ENCODE measurements around the gene SCGB1A1.

Gene SCGB1A1

DNA sequence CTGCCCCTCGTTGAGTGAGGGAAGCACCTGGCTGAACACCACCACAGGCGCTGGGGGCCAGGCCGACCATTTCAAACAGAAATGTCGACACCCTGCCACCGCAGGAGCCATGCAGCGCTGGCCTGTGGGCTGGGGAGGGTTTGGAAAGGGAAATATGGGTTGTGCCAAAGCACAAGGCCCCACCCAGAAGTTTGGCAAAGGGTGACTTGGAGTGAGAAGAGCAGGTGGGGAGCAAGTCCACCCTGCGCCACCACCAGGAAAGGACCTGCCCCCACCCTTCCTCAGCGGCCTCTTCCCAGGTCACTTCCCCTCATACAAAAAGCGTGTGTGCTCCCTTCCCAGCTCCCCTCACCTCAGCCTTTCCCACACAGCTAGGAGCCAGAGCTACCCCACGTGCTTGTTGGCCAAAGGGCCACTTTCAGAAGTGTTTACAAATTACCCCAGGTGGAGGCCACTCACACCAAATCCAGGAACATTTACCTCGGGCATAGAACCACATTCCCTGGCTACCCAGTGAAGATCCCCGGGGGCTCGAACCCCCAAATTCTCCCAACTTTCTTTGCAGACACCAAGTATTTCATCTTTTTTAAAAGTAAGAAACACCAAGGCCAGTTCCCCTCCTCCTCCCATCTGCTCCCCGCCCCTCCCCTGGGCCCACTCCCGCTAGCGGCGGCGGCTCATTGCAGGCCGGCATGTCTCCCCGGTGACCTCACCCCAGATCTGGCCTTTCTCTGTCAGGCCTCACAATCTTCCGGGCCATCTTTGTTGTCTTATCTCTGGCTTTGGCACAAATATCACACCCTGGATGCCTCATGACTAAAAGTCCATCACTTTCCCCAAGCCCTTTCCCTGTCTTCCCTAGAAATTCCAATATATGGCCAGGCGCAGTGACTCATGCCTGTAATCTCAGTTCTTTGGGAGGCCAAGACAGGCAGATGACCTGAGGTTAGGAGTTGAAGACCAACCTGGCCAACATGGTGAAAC, 20.5 kb upstream of the SCGB1A1 start:
- DNase-seq (ENCODE audit: low spot score): no peak

DNA sequence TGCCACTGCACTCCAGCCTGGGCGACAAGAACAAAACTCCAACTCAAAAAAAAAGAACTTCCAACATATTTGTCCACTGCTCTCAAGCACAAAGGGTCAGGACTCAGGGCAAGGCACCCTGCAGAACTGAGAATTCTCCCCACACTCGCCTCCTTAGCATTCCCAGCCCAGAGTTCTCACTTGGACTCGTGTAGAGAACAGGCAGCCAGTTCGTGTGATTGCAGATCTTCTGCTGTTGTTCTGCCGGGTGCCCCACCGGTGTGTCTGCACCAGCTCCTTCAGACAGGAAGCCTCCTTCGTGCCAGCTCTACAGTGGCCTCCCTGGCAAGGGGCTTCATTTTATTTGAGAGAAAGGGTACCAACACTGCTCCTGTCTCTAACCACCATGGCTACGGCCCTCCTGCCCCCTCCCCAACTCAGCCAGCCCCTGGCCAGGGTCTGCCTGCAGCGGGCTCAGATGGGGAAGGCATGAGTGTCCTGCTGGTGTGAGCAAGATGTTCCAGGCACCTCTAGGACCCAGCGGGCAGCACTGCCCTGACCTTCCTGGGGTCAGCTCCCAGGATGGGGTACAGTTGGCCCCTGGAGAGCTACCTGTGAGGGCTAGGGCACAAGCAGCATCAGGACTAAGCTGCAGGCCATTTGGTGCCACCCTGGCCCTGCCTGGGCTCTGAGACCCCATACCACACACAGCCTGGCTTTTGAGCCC, 19.5 kb upstream of the SCGB1A1 start:
- DNase-seq (ENCODE audit: low spot score): no peak

DNA sequence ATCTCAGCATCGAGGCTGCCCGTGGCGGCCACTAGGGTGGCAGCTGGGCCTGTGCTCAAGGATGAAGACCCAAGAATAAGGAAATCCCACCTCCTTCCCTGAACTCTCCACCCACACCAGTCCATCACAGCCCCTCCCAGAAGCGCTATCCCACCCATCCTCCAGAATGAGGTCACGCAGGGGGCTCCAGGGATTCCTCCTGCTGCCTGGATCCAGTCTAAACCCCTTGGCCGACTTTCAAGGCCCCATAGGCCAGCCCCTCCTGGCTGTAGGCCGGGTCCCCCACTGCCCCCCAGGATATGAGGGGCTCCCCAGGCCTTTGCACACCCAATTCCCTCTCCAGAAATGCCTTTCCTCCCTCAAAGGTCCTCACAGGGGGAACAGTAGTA, 19.0 kb upstream of the SCGB1A1 start:
- DNase-seq (ENCODE audit: low spot score): no peak

DNA sequence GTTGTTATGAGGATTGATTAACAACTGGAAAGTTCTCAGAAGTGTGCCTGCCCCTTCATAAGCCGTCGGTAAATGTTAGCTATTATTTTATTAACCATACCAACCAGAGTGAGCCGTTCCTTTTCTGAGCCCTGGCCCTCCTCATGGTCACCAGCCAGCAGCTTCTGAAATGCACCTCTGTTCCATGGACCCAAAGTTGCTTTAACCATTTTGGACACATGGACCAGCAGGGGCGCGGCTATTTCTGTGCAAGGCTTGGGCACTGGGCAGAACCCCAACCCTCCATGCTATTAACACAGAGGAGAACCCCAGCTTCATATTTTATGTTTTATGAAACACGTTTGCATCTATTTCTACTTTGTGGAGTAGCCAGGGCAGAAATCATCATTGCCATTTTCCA, 18.6 kb upstream of the SCGB1A1 start:
- no peak for DNase-seq (ENCODE audit: low spot score)

DNA sequence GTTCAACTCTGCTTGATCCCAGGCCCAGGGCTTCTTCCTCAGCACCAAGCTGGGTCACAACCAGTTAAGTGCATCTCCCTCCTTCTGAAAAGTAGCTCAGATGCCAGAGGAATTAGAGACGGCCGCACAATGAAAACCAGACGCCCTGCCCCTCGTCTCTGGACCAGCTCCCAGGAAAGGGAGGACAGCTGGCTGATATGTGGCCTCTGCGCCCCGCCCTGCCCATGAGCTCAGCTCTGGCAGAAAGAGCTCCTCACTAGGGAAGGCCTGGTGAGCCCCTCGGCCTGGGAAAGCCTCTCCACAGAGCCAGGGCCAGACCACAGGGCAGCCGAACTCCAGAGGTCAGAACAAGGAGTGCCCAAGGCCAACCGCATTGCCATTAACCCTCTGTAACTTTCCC, 18.1 kb upstream of the SCGB1A1 start:
- DNase-seq (ENCODE audit: low spot score): no peak

DNA sequence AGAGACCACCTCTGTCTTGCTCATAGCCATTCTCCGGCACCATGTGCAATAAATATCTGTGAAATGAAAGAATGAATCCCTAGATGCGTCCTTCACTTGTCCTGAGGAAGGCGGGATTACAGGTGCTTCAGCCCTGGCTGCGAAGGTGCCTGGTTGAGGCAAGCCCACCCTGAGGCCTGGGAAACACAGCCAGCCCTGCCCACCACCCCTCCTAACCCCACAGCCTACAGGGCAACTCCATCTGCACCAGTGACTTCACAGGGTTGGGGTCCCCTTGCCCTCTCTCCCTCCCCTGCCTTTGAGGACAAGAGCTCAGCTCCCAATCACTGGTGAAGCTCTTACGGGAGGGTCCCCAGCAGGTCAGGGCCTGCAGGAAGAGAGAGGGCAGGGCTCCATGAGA, 17.5 kb upstream of the SCGB1A1 start:
- DNase-seq (ENCODE audit: low spot score): no peak

DNA sequence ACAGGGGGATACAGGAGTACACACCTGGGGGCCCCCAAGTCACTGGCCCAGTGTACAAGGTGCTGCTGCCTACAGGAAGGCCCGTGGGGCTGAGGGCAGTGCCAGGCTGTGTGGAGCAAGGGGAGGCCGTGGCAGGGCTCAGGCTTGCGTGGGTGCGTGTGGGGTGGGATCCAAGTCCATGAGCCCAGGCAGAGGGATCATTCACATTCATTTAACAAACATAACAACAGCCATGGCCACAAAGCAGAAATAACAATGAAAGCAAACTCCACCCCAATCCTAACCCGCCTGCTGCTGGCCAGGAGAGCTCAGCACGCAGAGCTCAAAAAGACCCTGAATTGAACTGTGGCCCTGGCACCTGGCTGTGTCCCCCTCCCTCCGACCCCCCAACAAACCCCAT, 17.0 kb upstream of the SCGB1A1 start:
- no peak for DNase-seq (ENCODE audit: low spot score)

DNA sequence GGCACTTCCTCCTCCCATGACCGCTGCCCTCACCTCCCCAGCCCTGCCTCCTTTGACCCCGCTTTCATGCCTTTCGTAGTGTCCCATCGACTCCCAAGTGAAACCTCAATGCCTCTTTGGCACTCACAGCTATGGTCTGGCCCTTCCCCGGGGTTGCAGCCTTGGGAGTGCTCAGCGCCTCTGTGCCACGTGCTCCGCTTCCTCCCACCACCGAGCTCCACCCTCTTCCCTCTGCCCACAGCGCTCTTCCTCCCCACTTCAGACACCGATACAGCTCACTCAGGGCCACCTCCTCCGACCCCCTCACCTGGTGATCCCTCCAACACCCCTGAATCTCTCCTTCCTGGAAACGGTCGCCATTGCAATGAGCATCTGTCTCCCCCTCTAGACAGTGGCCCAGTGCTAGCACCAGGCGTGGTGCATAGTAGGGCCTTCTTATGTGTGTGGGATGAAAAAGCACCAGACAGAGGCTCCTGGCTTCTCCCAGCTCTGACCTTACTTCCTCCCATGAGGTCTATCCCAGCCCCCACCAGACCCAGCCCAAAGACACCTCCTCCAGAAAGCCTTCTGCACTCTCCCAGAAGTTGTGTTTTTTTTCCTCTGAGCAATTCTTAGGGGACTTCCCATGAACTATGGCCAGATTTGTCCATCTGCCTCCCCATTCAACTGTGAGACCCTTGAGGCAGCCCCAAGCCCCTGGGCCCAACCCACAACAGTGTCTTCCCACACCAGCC, 16.4 kb upstream of the SCGB1A1 start:
- DNase-seq (ENCODE audit: low spot score): no peak

DNA sequence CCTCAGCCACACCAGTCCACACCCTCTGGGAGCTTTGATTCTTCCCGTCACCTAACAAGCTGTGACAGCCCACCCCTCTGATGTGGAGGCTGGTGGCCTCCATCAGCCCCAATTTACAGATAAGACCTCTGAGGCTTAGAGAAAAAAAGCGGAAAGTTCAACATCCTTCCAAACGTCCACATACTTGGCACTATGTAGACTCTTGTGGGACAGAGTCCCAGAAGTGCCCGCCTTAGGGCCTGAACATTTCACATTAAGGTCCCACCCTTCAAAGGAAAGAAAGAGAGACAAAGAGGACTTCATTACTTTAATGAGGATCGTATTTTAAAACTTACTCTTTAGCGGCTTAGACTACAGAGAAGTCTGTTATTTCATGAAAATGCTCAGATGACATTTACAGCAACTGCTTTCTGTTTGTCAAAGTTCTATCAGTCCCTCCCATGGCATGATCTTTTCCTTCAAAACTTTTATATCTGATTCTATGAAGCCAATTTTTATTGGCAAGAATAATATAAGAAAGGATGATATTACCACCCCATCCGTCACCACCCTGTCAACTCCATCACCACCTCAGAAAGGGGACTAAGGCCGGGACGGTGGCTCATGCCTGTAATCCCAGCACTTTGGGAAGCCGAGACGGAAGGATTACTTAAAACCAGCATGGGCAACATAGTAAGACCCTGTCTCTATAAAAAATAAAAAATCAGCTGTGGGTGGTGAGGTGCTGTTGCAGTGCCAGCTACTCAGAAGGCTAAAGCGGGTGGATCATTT, 15.7 kb upstream of the SCGB1A1 start:
- DNase-seq (ENCODE audit: low spot score): no peak

DNA sequence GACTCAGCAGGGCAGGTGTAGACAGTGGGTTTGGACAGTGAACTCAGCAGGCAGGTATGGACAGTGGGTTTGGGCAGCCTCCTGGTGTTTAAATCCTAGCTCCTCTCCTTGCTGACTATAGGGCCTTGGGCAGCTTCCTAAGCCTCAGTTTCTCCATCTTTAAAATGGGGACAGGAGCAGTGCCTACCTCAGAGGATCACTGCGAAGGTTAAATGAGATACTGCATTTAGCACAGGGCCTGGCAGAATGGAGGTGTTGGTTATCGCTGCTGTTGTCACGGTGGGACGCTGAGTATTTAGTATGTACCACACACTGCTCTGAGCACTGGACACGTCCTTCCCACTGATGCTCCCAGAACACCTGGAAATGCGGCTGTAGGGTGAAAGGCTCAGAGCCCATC, 14.4 kb upstream of the SCGB1A1 start:
- no peak for DNase-seq (ENCODE audit: low spot score)

DNA sequence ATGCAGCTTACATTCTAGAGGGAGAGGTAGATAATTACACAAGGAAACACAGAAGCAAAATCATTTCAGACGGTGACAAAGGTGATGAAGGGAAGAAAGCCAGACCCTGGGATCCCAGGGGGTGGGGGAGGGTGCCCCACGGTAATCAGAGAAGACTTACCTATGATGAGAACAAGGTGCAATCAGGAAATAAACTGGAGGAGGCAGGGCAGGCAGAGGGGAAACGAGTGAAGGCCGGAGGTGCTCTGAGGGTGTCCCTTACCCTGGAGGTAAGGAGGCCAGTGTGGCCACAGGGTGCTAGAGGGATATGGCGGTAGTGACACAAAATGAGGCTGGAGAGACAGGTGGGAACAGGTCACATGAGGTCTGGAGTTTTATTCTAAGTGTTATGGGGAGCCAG, 13.9 kb upstream of the SCGB1A1 start:
- no peak for DNase-seq (ENCODE audit: low spot score)

DNA sequence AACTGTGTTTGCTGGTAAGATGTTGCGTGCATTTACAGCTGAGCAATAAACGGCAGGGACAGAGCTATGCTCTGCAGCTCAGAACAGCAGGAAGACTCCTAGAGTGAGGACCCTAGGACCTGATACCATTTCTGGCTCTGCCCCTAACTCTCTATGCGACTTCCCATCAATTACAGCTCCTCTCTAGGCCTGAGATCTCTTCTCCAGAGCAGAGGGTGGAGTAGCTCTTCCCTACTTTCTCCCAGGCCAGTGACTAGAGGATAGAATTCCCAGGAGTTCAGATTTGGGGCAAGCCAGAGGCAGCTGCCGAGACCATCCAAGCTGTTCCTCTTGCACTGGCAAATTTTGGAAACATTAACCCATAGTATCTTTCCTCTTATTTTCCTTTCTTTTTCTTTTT, 12.8 kb upstream of the SCGB1A1 start:
- DNase-seq (ENCODE audit: low spot score): no peak

DNA sequence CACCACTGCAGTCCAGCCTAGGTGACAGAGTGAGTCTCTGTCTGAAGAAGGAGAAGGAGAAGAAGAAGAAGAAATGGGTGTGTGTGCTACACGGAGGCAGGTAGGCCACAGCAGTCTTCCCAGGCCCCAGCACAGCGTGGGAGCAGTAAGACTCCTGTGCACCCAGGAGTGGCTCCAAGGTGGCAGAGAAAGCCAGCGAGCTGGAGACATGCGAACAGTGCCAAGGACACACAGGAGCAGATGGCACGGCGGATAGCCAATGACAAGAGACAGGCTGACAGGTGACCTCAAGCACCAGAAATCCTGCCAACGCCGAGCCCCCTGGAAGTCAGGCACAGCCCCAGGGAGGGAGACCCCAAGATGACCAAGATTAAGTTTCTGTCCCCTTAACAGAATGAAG, 9.0 kb upstream of the SCGB1A1 start:
- DNase-seq (ENCODE audit: low spot score): no peak

DNA sequence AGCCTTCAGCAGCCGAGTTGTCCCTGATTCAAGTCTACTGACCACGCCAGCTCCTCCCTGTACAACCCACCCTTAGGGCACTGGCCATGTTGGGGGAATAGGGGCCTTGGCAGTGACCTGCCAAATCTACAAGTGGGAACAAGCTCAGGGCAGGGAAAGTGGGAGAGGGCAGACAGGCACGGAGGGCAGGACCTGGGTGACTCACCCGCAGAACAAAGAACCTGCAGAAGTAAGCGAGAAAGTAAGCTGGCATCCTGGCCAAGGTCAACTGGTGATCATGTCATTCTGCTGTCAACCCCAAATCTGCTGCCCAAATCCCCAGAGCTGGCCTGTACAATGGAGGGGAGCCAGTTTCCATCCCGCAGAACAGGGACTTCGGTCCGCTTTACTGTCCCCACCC, 7.9 kb upstream of the SCGB1A1 start:
- DNase-seq (ENCODE audit: low spot score): no peak

DNA sequence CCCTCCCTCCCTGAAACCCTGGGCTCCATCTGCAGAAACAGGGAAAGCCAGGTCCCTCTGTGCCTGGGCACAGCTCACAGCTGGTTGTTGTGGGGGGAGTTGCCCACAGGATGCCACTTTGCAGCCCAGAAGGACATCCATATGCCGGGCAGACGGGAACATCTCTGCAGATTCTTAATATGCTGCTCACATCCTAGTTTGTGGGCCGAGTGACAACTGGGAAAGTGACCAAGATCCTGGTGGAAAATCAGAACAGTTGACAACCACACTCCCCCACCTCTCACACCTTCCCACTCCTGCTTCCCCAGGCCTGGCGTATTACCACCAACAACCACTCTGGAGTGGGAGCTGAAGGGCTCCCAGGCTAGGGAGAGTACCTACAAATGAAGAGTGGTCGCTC, 7.3 kb upstream of the SCGB1A1 start:
- DNase-seq (ENCODE audit: low spot score): no peak

DNA sequence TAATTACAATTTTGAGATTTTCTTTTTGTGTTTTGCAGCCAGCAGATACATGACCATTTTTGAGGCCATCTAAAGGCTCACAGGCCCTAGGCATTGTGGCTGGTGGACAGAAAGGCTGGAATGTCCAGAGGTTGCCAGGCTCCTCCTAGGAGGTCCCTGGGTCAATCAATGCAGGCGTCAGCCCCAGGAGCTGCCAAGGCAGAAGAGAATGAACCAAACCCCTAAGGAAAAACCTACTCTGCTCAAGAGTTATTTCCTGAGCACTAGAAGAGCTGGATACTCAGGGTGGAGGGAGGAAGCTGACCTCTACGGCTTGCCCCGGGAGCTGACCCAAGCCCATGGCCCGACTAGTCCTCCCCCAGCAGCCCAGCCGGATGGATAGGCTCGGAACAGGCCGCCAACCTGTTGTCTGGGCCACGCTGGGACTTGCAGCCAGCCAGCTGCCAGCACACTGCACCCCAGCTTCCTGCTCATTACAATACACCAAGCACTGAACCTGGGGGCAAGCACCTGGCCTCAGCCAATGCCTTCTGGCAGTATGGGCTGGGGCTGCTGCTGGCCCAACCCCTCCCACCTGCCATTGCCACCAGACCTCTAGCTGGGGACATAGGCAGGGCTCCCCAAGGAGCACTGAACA, 5.7 kb upstream of the SCGB1A1 start:
- DNase-seq (ENCODE audit: low spot score): no peak

DNA sequence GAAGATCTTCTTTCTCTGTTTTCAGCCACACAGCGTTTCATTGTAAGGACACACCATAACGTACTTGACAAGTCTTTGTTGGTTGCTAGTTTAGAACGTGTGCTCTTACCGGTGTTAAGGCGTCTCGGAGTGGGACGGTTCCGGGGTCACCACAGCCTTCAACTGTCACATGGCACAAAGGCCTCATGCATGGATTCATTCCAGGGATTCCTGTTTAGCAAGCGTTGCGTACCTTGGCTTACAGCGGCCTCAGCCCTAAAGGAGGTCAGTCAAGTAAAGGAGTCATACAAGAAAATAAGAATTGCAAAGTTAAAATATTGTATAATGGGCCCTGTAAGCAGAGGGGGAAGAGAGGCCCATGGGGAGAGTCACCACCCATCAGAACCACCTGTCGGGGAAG, 2.2 kb upstream of the SCGB1A1 start:
- no peak for DNase-seq (ENCODE audit: low spot score)

DNA sequence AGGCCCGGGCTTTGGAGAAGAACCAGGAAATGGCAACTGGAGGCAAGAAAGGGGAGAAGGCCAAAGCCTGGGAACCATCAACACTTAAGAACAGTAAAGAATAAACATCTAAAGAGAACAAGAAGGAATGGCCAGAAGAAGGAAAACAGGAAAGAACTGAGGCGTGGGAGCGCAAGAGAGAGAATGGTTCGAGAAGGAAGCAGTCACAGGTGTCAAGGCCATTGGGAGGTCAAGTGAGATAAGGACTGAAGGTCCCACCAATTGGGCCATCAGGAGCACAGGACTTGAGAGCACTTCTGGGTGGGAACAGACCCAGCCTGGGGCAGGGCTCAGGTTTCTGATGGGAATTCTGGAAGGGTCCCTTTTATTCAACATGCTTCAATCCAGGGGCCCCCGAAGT, 697 bp upstream of the SCGB1A1 start:
- no peak for DNase-seq (ENCODE audit: low spot score)

DNA sequence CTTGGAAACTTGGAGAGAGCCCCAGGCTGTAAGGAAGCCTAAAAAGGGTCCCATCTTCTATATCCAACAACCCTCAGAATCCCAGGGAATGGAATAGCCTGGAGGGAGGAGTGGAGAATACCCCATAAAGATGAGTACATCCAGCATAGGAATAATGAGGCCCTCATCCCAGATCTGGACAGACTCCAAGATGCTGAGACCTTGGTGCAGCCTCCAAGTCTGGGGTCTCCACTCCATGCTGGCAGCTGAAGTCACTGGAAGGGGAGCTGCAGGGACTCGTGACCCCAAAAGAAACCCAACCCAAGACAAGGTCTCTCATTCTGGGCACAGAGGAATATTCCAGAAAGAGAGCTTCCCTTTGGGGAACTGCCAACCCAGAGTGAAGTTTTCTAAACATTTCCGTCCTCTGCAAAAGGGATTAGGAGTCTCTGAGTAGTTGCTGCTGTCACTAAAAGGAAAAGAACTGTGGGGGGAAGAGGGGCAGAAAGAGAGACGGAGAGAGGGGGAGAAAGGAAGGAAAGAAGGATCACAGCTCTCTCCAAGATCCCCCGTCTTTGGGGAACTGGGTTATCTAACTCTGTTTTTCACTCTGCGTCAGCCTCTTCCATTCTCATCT, 589 bp downstream of the SCGB1A1 start:
- DNase-seq (ENCODE audit: low spot score): no peak

DNA sequence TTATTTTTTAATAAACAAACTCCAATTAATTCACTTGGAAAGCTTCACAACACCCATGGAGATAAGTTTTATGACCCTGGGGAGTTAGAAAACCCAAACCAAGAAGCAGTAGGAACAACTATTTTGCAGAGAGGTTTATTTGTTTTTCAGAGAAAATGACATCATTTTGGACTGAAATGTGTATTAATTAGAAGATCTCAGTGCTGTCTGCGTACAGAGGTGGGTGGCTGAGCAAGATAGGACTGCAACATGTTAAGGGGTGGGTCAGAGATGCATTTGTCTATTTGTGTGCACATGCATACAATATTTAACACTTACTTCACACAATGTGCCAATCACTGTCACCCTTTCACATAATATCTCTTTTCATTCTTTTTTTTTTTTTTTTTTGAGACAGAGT, 1.1 kb downstream of the SCGB1A1 start:
- no peak for DNase-seq (ENCODE audit: low spot score)

DNA sequence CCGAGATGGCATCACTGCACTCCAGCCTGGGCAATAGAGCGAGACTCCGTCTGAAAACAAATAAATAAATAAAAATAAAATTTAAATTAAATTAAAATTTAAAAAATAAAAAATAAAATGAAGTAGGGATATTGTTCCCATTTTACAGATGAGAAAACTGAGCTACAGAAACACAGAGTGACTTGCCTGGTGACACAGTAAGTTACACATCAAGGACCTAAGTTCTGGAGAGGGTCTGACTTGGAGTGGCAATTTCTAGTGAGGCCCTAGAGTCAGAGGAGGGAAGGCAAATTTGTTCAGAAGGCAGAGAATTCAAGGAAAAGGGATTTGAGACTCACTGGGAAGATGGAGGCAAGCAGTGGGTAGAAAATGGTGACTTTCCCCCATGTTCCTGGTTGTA, 2.0 kb downstream of the SCGB1A1 start:
- DNase-seq (ENCODE audit: low spot score): no peak

All from germinal center (tissue), 1 donor.